Measurements from ENCODE around the gene NUDT16L1. TPM values are rescaled to one million over a fixed set of nuclear protein-coding genes. Genes with fewer than 3 reads are reported as not detected.

The NUDT16L1 gene
- total RNA-seq, 3 donors from 2014 or later: 22.4 to 38.0 (median 32.3) TPM

DNA sequence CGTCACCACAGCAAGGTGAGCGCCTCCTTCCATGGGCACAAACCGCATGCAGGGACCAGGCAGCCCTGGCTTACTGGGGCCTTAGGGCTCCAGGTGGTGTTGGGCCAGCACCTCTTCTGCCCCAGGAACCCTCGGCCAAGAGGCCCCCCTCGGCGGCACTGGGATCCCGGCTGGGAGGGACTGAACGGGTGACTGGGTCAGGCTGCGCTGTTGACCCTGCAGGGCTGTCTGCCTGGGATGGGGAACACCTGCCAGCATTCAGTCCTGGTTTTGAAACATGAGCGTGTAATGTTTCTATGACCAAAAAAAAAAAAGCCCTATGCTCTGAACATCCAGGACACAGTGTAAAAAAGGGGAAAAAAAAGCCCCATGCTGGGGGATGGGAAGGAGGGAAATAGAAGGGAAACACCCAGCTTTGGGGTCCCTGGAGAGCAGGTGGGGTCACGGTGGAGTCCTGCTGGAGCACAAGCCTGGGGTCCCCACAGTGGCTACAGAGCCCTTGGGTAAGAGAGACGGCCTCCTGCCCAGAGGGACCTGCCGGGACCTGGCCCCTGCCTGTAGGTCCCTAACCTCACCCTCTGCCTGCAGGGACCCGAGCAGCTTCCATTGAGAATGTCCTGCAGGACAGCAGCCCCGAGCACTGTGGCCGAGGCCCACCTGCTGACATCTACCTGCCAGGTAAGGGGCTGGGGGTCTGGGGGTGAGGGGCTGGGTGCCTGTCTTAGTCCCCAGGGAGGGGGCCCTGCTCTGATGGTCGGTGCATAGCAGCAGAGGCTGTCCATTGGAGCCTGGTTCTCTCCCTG is 9.9 kb upstream of the NUDT16L1 start:
- intact Hi-C loops (cut with DNase I; ENCODE audit: low total_unique reads): no loop called here
- no peak for DNase-seq (ENCODE audit: low spot score in 2 of 2)
- Histone ChIP-seq H3K9me3 (no peaks in the 10 kb centered on the region), H3K27me3 (no peaks in the 10 kb centered on the region), H3K4me1 (peaks cover 4 to 8% of the 10 kb centered on the region in 2 donors), H3K27ac (no peak overlapping the region), H3K36me3 (no peaks in the 10 kb centered on the region), H3K4me3 (no peak overlapping the region)
- TF ChIP-seq, protein P1, sequence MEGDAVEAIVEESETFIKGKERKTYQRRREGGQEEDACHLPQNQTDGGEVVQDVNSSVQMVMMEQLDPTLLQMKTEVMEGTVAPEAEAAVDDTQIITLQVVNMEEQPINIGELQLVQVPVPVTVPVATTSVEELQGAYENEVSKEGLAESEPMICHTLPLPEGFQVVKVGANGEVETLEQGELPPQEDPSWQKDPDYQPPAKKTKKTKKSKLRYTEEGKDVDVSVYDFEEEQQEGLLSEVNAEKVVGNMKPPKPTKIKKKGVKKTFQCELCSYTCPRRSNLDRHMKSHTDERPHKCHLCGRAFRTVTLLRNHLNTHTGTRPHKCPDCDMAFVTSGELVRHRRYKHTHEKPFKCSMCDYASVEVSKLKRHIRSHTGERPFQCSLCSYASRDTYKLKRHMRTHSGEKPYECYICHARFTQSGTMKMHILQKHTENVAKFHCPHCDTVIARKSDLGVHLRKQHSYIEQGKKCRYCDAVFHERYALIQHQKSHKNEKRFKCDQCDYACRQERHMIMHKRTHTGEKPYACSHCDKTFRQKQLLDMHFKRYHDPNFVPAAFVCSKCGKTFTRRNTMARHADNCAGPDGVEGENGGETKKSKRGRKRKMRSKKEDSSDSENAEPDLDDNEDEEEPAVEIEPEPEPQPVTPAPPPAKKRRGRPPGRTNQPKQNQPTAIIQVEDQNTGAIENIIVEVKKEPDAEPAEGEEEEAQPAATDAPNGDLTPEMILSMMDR (IDR thresholded peaks at IDR 0.05): no peak
- TF ChIP-seq POLR2AphosphoS5 (IDR thresholded peaks at IDR 0.05): no peak

DNA sequence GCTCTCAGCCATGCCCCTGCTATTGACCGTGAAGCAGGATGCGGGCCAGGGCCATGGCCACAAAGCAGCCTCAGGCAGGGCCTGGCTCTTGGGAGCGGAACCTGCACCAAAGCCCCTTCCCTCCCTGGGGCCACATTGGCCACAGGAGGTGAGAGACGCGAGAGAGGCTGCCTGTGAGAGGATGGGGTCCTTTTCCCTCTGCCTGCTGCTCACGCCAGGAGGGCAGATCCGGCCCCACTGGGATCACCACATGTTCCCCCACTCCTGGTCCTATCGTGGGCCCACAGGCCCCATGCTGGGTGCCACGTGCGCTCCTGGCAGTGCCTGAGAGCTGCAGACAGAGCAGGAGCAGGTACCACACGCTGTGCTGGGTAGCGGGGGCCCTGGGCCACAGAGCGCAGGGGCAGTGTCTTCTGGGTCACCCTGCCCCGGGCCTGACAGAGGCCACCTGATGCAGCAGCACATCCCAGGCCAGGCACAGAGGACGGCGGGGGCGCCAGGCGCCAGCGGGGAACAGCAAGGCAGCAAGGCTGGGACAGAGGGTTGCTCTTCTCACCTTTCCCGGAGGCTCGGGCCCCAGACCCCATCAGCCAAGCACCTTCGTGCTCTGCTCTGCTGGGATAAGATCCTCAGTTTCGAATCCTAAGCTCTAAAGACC is 9.2 kb upstream of the NUDT16L1 start:
- H3K4me3 ChIP-seq: no peak overlapping the region
- no peaks in the 10 kb centered on the region for H3K9me3 ChIP-seq
- no peaks in the 10 kb centered on the region for H3K27me3 ChIP-seq
- TF ChIP-seq POLR2AphosphoS5 (IDR thresholded peaks at IDR 0.05): no peak
- no peak for TF ChIP-seq POLR2A (IDR thresholded peaks at IDR 0.05)
- TF ChIP-seq, protein P1 (IDR thresholded peaks at IDR 0.05): no peak
- H3K27ac ChIP-seq: no peak overlapping the region
- no peaks in the 10 kb centered on the region for H3K36me3 ChIP-seq
- intact Hi-C loops (cut with DNase I; ENCODE audit: low total_unique reads): no loop called here
- H3K4me1 ChIP-seq: peaks cover 4 to 8% of the 10 kb centered on the region in 2 donors
- no peak for DNase-seq (ENCODE audit: low spot score in 2 of 2)

DNA sequence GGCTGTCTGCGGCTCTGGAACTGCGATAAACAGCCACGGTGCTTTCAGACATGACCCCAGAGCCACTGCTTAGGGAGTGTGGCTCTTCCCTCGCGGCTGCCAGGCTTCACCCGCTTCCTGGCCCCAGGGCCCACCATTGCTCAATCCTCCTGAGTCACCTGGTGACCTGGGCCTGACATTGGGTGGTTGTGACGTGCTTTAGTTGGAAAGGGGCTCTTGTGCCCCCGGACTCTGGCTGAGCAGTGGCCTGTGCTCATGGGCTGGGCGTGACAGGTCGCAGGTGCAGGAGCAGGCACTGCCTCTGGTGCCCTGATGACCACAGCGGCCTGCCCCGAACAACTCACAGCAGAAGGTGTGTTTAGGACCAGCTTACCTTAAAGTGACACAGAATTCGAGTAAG is 8.6 kb upstream of the NUDT16L1 start:
- no peak for DNase-seq (ENCODE audit: low spot score in 2 of 2)
- no peaks in the 10 kb centered on the region for H3K9me3 ChIP-seq
- H3K27ac ChIP-seq: peak overlapping the region in 1 of 2 donors; percentile 32
- H3K27me3 ChIP-seq: no peaks in the 10 kb centered on the region
- H3K4me3 ChIP-seq: no peak overlapping the region
- H3K36me3 ChIP-seq: no peaks in the 10 kb centered on the region
- intact Hi-C loops (cut with DNase I; ENCODE audit: low total_unique reads): no loop called here
- peaks cover 4 to 8% of the 10 kb centered on the region in 2 donors for H3K4me1 ChIP-seq
- TF ChIP-seq, protein P1 (IDR thresholded peaks at IDR 0.05): no peak
- TF ChIP-seq POLR2A (IDR thresholded peaks at IDR 0.05): no peak
- no peak for TF ChIP-seq POLR2AphosphoS5 (IDR thresholded peaks at IDR 0.05)

DNA sequence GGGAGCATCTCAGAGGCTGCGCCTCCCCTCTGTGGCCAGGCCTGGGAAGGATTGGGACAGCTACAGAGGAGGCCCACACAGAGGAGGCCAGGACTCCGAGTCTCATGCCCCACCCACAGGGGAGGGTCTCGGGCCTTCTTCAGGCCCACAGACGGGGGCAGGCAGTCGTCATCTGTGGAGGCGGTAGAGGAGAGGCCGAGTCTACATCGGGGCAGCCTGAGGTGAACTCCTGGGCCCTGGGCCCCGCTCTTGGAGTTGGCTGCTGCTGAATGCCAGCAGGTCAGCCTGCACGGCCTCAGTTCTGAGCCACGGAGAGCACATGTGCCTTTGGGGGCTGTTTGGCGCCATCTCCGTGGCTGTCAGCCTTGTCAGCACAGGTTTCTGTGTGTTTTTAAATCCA is 8.1 kb upstream of the NUDT16L1 start:
- TF ChIP-seq, protein P1 (IDR thresholded peaks at IDR 0.05): no peak
- TF ChIP-seq POLR2A (IDR thresholded peaks at IDR 0.05): no peak
- H3K27me3 ChIP-seq: no peaks in the 10 kb centered on the region
- H3K9me3 ChIP-seq: no peaks in the 10 kb centered on the region
- H3K4me3 ChIP-seq: no peak overlapping the region
- no peaks in the 10 kb centered on the region for H3K36me3 ChIP-seq
- H3K27ac ChIP-seq: peak overlapping the region in 1 of 2 donors; percentile 32
- peaks cover 4 to 8% of the 10 kb centered on the region in 2 donors for H3K4me1 ChIP-seq
- intact Hi-C loops (cut with DNase I; ENCODE audit: low total_unique reads): no loop called here
- DNase-seq (ENCODE audit: low spot score in 2 of 2): no peak

Data from breast epithelium (tissue), 4 donors.